Smooth muscle cell of trachea (primary cell): ENCODE measurements around the gene ZNF333. TPM values are rescaled to one million over a fixed set of nuclear protein-coding genes. Genes with fewer than 3 reads are reported as not detected.

ENCODE experiments used
- total RNA-seq: library from RNA; depleted of rRNA; stranded (reverse); fragments of >200 nt; gene quantifications from 2 replicates; pipeline ENCODE4 v1.2.1, GENCODE V29; 2014

Gene ZNF333
- total RNA-seq: 24.6 and 32.7 TPM in 2 replicates

DNA sequence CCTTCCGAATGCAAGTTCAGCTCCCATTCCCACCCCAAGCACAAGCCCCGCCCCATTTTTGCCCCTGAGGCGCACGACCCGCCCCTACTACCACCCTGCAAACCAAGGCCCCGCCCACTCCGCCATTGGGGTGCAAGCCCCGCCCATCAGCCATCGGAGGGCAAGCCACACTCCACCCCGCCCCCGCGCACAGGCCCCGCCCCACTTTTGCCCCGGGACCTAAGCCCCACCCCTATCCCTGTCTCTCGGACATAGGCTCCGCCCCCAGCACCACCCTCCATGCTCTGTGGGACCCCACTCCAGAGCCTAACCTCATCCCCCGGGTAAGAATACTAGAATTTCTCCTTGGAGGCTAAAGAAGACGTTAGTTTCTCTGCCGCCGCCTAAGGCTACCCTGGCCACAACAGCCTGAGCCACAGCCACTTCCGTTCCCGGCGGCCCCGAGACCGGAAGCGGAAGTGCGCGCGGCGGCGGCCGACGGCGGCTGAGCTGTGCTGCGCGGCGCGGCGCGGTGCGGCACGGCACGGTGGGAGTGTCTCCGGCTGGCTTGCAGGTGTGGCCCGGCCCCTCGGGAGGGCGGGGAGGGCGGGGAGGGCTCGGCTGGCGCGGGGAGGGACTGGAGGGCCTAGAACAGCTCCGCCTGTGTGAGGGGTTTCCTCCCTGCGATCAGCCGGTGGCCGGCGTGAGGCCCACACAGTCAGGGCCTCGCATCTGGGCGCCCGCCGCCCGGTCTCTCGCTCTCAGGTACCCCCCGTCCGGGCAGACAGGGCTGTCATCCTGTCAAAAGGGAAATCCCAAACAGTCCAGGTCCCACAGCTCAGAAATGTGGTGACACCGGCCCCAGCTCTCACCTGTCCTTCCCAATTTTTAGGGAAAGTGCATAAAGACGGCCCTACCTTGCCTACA is at the start of gene ZNF333:
ZNF333 (plus strand) TSS at position 451 of the 906 bp plus-strand sequence. CDS start 3,444 bp downstream, outside the sequence.

GRCh38 chr19:14674764-14675163 is 15.1 kb upstream of the ZNF333 start, which contains the start of gene ADGRE3:
ADGRE3 (minus strand) TSS chr19:14674844; CDS start chr19:14674770, 74 bp downstream.

GRCh38 chr19:14778110-14778845 is 88.4 kb downstream of the ZNF333 start, which contains the start of gene ADGRE2:
ADGRE2 (minus strand) TSS chr19:14778560; CDS start chr19:14776756, 1,804 bp downstream.

Other genes with a start within 250 kb of the ZNF333 start
- 5.4 and 5.6 TPM in 2 replicates for gene PTGER1, start 214.7 kb upstream of the ZNF333 start, total RNA-seq
- 129 and 152 TPM in 2 replicates for gene GIPC1, start 193.9 kb upstream of the ZNF333 start, total RNA-seq
- 52.5 and 91.3 TPM in 2 replicates for gene DNAJB1, start 171.7 kb upstream of the ZNF333 start, total RNA-seq
- 28.8 and 38.5 TPM in 2 replicates for gene TECR, start 160.5 kb upstream of the ZNF333 start, total RNA-seq
- 188 and 247 TPM in 2 replicates for gene NDUFB7, start 118.0 kb upstream of the ZNF333 start, total RNA-seq
- under 0.01 TPM in 2 replicates for gene CLEC17A, start 107.0 kb upstream of the ZNF333 start, total RNA-seq
- not detected in 2 replicates for gene ADGRE3, start 15.2 kb upstream of the ZNF333 start, total RNA-seq
- not detected in 2 replicates for gene ADGRE2, start 88.5 kb downstream of the ZNF333 start, total RNA-seq
- not detected in 2 replicates for gene OR7A5, start 145.1 kb downstream of the ZNF333 start, total RNA-seq
- gene OR7C1, start 145.1 kb downstream of the ZNF333 start, total RNA-seq: not detected in 2 replicates
- not detected in 2 replicates for gene OR7A10, start 158.9 kb downstream of the ZNF333 start, total RNA-seq
- gene OR7A17, start 196.1 kb downstream of the ZNF333 start, total RNA-seq: not detected in 2 replicates